Activated T-helper 17 cell treated with anti-CD3 and anti-CD28 coated beads, Interleukin-2, amount 50 U/mL, for 72 hours (primary cell): ENCODE measurements around the gene CEP131. TPM values are rescaled to one million over a fixed set of nuclear protein-coding genes. Genes with fewer than 3 reads are reported as not detected.
"Not testable (repeated sequence)": the region's sequence is repeated elsewhere in the genome, so short reads cannot be mapped to it uniquely, and the experiment has no call there.

Source experiments
- ATAC-seq: fragments of 150-1000 bp; cut with Tn5 transposase; replicated peaks from 2 replicates; pipeline ENCODE4 v1.10.0; 2021; ENCODE audit warnings: mild to moderate bottlenecking, moderate library complexity
- H3K27ac Mint-ChIP-seq: one replicate; pipeline ENCODE4 v1.8.0; 2022; ENCODE audit warnings: mixed read lengths
- H3K27me3 Mint-ChIP-seq: one replicate; pipeline ENCODE4 v1.8.0; 2022; ENCODE audit warnings: mixed read lengths
- H3K36me3 Mint-ChIP-seq: one replicate; pipeline ENCODE4 v1.8.0; 2022; ENCODE audit warnings: low read depth, mild to moderate bottlenecking, mixed read lengths
- H3K4me1 Mint-ChIP-seq: one replicate; pipeline ENCODE4 v1.8.0; 2022; ENCODE audit warnings: mixed read lengths
- H3K4me3 Mint-ChIP-seq: one replicate; pipeline ENCODE4 v1.8.0; 2022; ENCODE audit warnings: mild to moderate bottlenecking, mixed read lengths
- H3K9me3 Mint-ChIP-seq: one replicate; pipeline ENCODE4 v1.8.0; 2022; ENCODE audit warnings: mixed read lengths
- total RNA-seq, 2 donors: library from RNA; stranded (reverse); gene quantifications; one replicate each; pipeline ENCODE4 v1.2.3, GENCODE V29; 2022

Gene CEP131
- total RNA-seq, 2 donors from 2014 or later = 8.4 to 10.4 TPM

- Mint-ChIP-seq H3K4me1 (no peaks in the 10 kb centered on the region), H3K27ac (no peak overlapping the region), H3K4me3 (no peak overlapping the region), H3K27me3 (no peaks in the 10 kb centered on the region), H3K9me3 (no peaks in the 10 kb centered on the region), H3K36me3 (peaks cover 16% of the 10 kb centered on the region)
- no peak for ATAC-seq
Observed at GRCh38 chr17:81228834-81229665, 6.3 kb upstream of the CEP131 start.

GRCh38 chr17:81228420-81228819 is 5.7 kb upstream of the CEP131 start:
- peaks cover 4% of the 10 kb centered on the region for H3K4me1 Mint-ChIP-seq
- H3K4me3 Mint-ChIP-seq = no peak overlapping the region
- no peaks in the 10 kb centered on the region for H3K9me3 Mint-ChIP-seq
- no peaks in the 10 kb centered on the region for H3K27me3 Mint-ChIP-seq
- ATAC-seq = no peak
- H3K36me3 Mint-ChIP-seq = peaks cover 16% of the 10 kb centered on the region
- H3K27ac Mint-ChIP-seq = no peak overlapping the region

GRCh38 chr17:81227630-81228029 is 4.9 kb upstream of the CEP131 start:
- not testable (repeated sequence) for H3K27me3 Mint-ChIP-seq, ATAC-seq, H3K4me1 Mint-ChIP-seq, H3K4me3 Mint-ChIP-seq, H3K27ac Mint-ChIP-seq, H3K9me3 Mint-ChIP-seq
- peaks cover 16% of the 10 kb centered on the region for H3K36me3 Mint-ChIP-seq

GRCh38 chr17:81223762-81224130 is 981 bp upstream of the CEP131 start:
- Mint-ChIP-seq H3K27me3 (no peaks in the 10 kb centered on the region), H3K4me3 (peak overlapping the region; percentile 85), H3K36me3 (no peaks in the 10 kb centered on the region), H3K9me3 (no peaks in the 10 kb centered on the region), H3K27ac (peak overlapping the region; percentile 79), H3K4me1 (peaks cover 8% of the 10 kb centered on the region)
- ATAC-seq = no peak

- peak overlapping the region; percentile 85 for H3K4me3 Mint-ChIP-seq
- no peak for ATAC-seq
- no peaks in the 10 kb centered on the region for H3K36me3 Mint-ChIP-seq
- H3K27me3 Mint-ChIP-seq = no peaks in the 10 kb centered on the region
- no peaks in the 10 kb centered on the region for H3K9me3 Mint-ChIP-seq
- peaks cover 8% of the 10 kb centered on the region for H3K4me1 Mint-ChIP-seq
- H3K27ac Mint-ChIP-seq = no peak overlapping the region
Observed at GRCh38 chr17:81222620-81222905, 202 bp downstream of the CEP131 start.

- no peak for ATAC-seq
- H3K27ac Mint-ChIP-seq = no peak overlapping the region
- no peaks in the 10 kb centered on the region for H3K27me3 Mint-ChIP-seq
- no peaks in the 10 kb centered on the region for H3K9me3 Mint-ChIP-seq
- peak overlapping the region; percentile 31 for H3K4me3 Mint-ChIP-seq
- H3K36me3 Mint-ChIP-seq = no peaks in the 10 kb centered on the region
- peaks cover 8% of the 10 kb centered on the region for H3K4me1 Mint-ChIP-seq
Observed at GRCh38 chr17:81221842-81222619, 734 bp downstream of the CEP131 start.

GRCh38 chr17:81221371-81221841 is 1.4 kb downstream of the CEP131 start:
- ATAC-seq = no peak
- Mint-ChIP-seq H3K27ac (no peak overlapping the region), H3K36me3 (no peaks in the 10 kb centered on the region), H3K4me1 (peaks cover 8% of the 10 kb centered on the region), H3K27me3 (no peaks in the 10 kb centered on the region), H3K4me3 (peak overlapping the region; percentile 31), H3K9me3 (no peaks in the 10 kb centered on the region)

- H3K36me3 Mint-ChIP-seq = no peaks in the 10 kb centered on the region
- H3K27ac Mint-ChIP-seq = no peak overlapping the region
- peaks cover 8% of the 10 kb centered on the region for H3K4me1 Mint-ChIP-seq
- ATAC-seq = no peak
- H3K27me3 Mint-ChIP-seq = no peaks in the 10 kb centered on the region
- no peaks in the 10 kb centered on the region for H3K9me3 Mint-ChIP-seq
- no peak overlapping the region for H3K4me3 Mint-ChIP-seq
Observed at GRCh38 chr17:81219476-81220180, 3.1 kb downstream of the CEP131 start.

- no peaks in the 10 kb centered on the region for H3K27me3 Mint-ChIP-seq
- no peaks in the 10 kb centered on the region for H3K36me3 Mint-ChIP-seq
- no peak overlapping the region for H3K4me3 Mint-ChIP-seq
- no peak overlapping the region for H3K27ac Mint-ChIP-seq
- no peaks in the 10 kb centered on the region for H3K9me3 Mint-ChIP-seq
- peaks cover 8% of the 10 kb centered on the region for H3K4me1 Mint-ChIP-seq
- no peak for ATAC-seq
Observed at GRCh38 chr17:81218991-81219390, 3.8 kb downstream of the CEP131 start.

GRCh38 chr17:81218459-81218858 is 4.3 kb downstream of the CEP131 start:
- Mint-ChIP-seq H3K27me3 (no peaks in the 10 kb centered on the region), H3K9me3 (no peaks in the 10 kb centered on the region), H3K4me3 (no peak overlapping the region), H3K36me3 (no peaks in the 10 kb centered on the region), H3K4me1 (peaks cover 4% of the 10 kb centered on the region), H3K27ac (no peak overlapping the region)
- ATAC-seq = no peak

- Mint-ChIP-seq H3K9me3 (no peaks in the 10 kb centered on the region), H3K4me3 (no peak overlapping the region), H3K36me3 (no peaks in the 10 kb centered on the region), H3K27ac (no peak overlapping the region), H3K27me3 (no peaks in the 10 kb centered on the region), H3K4me1 (peaks cover 4% of the 10 kb centered on the region)
- no peak for ATAC-seq
Observed at GRCh38 chr17:81217491-81217890, 5.3 kb downstream of the CEP131 start.

- no peaks in the 10 kb centered on the region for H3K36me3 Mint-ChIP-seq
- H3K4me3 Mint-ChIP-seq = no peak overlapping the region
- no peaks in the 10 kb centered on the region for H3K9me3 Mint-ChIP-seq
- no peaks in the 10 kb centered on the region for H3K27me3 Mint-ChIP-seq
- H3K27ac Mint-ChIP-seq = no peak overlapping the region
- no peaks in the 10 kb centered on the region for H3K4me1 Mint-ChIP-seq
- no peak for ATAC-seq
Observed at GRCh38 chr17:81213978-81214377, 8.8 kb downstream of the CEP131 start.

GRCh38 chr17:81212365-81212764 is 10.4 kb downstream of the CEP131 start:
- Mint-ChIP-seq H3K4me3 (no peak overlapping the region), H3K4me1 (no peaks in the 10 kb centered on the region), H3K27me3 (no peaks in the 10 kb centered on the region), H3K36me3 (no peaks in the 10 kb centered on the region), H3K27ac (no peak overlapping the region), H3K9me3 (no peaks in the 10 kb centered on the region)
- no peak for ATAC-seq

- no peak for ATAC-seq
- H3K9me3 Mint-ChIP-seq = no peaks in the 10 kb centered on the region
- H3K4me3 Mint-ChIP-seq = no peak overlapping the region
- no peaks in the 10 kb centered on the region for H3K4me1 Mint-ChIP-seq
- H3K27ac Mint-ChIP-seq = no peak overlapping the region
- H3K27me3 Mint-ChIP-seq = no peaks in the 10 kb centered on the region
- H3K36me3 Mint-ChIP-seq = no peaks in the 10 kb centered on the region
Observed at GRCh38 chr17:81210868-81211267, 11.9 kb downstream of the CEP131 start.

GRCh38 chr17:81210466-81210865 is 12.3 kb downstream of the CEP131 start:
- H3K9me3 Mint-ChIP-seq = no peaks in the 10 kb centered on the region
- no peak overlapping the region for H3K4me3 Mint-ChIP-seq
- no peak overlapping the region for H3K27ac Mint-ChIP-seq
- ATAC-seq = no peak
- H3K36me3 Mint-ChIP-seq = no peaks in the 10 kb centered on the region
- H3K4me1 Mint-ChIP-seq = no peaks in the 10 kb centered on the region
- no peaks in the 10 kb centered on the region for H3K27me3 Mint-ChIP-seq
